Activated gamma-delta T cell (primary cell): Measurements from ENCODE around the gene SHC1.

Experiments
- DNase-seq: peaks from one replicate; lab custom pipeline; 2025; lab: John Stamatoyannopoulos, UW

SHC1 gene

GRCh38 chr1:155008015-155008941, 37.7 kb upstream of the SHC1 start:
- no peak for DNase-seq

GRCh38 chr1:155007251-155007828, 36.8 kb upstream of the SHC1 start:
- no peak for DNase-seq

- DNase-seq = no peak
Measured at GRCh38 chr1:155006601-155007101, 36.1 kb upstream of the SHC1 start.

DNA sequence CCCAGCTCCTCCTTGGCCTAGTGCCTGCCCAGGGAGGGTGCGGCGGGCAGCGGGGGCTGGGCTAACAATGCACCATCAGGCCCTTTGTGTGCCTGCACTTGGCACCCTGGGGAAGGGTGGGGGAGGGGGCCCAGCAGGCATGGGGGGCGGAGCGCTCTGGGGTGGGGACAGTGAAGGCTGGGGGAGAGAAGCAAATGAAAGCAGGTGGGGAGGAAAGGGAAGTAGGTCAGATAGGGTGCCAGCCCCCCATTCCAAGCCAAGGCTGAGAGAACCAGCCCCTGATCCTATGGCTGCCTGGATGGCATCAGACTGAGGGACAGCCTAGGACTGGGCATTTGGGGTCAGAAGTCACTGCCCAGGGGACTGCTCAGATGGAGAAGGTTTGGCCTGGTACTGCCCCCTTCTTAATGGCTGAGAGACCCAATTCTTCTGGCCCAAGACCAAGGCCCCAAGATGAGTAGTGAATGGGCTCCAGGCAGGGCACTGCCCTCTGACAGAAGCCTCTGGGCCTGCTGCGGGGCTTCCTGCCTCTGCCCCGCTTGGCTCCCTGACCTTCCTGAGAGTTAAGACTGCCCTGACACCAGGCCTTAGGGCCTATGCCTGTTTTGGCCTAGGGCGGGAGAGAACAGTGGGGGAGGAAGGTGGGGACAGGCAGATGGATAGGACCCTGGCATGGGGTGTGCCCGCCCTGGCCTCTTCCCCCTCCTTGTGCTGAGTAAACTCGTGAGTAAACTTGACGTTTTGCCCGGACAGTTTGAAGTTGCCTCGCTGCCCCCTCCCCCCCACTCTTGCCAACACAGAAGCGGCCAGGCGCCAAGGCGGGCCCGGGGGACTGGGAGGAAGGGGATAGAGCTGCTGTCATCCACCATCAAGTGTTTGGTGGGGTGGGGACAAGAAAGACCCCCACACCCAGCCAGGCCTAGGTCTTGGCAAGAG, 34.8 kb upstream of the SHC1 start:
- DNase-seq = no peak

DNA sequence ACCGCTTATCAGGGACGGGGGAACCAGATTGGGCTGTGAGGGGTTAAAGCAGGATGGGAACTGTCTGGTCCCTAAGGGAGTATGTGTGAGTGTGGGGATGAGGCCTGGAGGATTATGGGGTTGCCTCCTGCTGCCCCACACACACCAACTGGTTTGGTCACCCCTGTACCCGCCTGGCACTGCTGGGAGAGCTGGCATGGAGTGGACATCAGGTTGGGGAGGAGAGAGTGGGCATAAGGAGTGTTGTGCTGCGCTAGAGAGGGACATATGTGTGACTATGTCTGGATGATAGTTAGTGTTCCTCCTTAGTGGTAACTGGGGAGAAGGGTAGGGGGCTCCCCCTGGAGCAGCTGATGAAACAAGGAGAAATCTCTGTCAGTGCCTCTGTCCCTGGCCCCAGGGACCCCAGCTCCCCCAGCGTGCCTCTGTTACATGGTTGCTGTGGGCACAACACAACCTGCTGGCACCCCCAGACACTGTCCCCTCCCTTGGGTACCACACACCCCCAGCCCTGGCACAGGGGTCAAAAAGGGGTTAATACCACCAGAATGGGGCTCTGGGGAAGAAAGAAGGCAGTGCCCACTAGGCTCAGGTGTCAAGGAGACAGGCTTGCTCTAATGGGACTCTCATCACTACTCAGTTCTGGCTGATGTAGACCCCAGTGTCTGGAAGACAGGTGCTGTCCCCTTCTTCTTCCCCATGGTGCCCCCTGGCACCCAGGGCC, 34.0 kb upstream of the SHC1 start:
- DNase-seq = no peak

- DNase-seq = no peak
Measured at GRCh38 chr1:155003766-155004351, 33.3 kb upstream of the SHC1 start.

DNA sequence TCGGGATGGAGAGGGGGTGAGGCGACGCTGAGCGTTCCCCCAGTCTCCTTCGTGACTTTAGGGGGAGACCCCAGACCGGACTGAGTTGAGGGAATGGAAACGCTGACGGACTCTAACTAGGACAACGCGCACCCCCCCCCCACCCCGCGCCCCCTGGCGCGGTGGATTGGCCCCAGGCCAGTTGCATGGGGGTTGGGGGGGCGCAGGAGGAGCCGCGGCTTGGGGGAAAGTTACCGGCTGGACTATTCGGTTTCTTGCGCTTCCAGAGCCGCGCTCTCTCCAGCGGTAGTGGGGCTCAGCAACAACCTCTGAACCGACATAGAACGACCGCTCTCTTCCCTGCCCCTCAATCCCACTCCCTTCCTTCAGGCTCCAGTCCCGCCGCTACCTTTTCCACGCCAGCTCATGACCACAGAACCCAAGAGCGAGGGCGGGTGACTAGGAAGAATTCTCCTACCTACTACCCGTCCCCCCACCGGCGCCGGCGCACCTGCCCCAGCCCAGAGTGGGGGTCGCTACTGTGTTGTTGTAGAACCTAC, 32.7 kb upstream of the SHC1 start:
- DNase-seq = no peak

DNA sequence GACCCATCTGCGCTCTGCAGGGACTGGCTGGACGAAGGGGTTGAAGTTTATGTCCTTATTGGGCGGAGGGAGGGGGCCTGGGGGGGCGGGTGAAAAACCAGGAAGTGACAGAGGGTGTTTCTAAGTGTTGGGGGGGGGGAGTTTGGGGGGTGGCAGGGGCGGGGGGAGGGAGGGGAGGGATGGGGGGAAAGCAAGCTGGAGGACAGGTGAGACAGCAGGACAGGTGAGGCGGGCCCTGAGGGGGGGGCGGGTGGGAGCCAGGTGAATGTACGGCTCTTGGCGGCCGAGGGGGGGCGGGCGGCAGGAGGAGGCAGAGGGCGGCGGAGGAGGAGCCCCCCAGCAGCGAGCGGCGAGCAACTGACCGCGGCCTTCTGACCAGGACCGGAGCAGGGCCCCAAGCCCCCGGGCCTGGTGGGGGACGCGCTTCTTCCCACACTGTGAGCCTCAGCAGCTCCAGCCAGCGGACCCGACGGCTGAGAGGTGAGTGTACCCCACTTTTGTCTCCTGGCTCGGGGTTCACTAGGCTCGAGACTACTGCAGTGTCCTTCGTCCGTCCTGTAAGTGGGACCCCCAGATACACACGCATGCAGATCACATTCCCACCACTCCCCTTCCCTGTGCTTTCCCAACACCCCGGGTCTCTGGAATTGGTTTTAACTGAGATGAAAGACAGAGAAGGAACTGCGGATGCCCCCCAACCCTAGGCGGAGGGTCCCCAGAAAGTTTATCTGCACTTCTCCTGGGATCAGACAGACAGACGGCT, 32.1 kb upstream of the SHC1 start, which contains the start of gene ZBTB7B:
ZBTB7B (plus strand) TSS at position 339 of the 763 bp plus-strand sequence. CDS start 11,859 bp downstream, outside the sequence.
- DNase-seq = no peak

DNA sequence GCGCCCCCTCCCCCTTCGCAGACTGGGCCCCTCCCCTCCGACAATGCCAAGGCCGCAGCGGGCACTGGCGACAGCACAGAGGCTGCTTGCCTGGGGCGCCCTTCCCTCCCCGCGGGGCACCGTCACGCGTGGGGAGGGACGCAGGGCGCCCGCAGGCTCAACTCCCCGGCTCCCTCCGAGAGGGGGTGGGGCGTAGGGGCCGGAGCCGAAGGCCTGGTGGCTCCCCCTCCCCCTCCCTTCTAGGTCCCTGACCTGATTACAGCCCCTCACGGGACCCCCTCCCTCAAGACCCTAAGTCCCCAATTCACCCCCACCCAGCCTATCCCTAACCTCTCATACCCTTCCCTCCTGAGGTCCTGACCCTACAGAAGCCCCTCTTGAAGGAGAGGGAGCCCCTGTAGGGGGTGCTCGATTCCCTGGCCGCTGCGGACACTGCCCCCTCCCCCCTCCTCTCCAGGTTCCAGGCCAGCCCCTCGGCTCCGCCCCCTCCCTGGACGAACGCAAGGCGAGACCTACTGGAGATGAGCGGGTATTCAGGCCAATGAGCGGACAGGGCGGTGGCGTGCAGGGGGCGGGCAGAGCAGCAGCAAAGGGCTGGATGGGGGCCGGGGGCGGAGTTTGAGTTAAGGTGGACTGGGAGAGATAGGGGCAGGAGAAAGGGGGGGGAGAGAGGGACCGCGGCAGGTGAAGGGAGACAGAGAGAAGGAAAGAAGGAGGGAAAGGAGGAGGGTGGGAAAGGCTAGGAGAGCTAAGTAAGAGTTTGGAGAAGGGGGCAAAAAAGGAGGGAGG, 31.3 kb upstream of the SHC1 start:
- DNase-seq = peak; percentile 91

GRCh38 chr1:155001425-155001674, 30.8 kb upstream of the SHC1 start:
- DNase-seq = no peak

DNA sequence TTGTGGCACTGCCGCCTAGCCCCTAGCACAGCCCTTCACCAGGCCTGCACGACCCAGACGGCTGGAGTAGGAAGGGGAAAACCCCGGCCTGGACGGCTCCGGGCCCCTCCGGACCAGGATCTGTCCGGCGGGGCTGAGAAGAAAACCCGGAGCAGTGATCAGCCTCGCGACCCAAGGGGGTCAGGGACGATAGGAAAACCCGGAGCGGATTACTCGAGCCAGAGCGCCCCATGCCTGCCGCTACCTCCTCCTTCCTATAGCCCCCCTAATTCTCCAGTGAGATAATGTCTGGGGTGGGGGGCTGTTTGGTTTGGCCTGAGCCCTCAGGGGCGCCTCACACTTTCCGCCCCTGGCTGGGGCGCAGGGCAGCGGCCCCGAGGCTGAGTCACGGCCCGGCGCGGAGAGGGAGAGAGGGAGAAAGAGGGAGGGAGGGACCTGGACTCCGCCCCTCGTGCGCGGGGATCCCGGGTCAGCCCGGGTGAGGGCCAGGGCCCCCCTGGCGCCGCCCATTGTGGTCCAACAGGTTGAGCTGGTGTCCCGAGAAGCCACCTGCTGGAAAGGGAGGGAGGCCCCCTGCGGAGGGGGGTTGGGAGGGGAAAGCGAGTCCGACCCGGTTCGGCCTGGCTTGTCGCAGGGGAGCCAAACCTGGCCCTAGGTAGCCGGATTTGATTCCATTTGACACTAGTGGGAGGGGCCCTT, 30.3 kb upstream of the SHC1 start:
- DNase-seq = peak; percentile 85

GRCh38 chr1:155000411-155000725, 29.8 kb upstream of the SHC1 start:
- DNase-seq = no peak

DNA sequence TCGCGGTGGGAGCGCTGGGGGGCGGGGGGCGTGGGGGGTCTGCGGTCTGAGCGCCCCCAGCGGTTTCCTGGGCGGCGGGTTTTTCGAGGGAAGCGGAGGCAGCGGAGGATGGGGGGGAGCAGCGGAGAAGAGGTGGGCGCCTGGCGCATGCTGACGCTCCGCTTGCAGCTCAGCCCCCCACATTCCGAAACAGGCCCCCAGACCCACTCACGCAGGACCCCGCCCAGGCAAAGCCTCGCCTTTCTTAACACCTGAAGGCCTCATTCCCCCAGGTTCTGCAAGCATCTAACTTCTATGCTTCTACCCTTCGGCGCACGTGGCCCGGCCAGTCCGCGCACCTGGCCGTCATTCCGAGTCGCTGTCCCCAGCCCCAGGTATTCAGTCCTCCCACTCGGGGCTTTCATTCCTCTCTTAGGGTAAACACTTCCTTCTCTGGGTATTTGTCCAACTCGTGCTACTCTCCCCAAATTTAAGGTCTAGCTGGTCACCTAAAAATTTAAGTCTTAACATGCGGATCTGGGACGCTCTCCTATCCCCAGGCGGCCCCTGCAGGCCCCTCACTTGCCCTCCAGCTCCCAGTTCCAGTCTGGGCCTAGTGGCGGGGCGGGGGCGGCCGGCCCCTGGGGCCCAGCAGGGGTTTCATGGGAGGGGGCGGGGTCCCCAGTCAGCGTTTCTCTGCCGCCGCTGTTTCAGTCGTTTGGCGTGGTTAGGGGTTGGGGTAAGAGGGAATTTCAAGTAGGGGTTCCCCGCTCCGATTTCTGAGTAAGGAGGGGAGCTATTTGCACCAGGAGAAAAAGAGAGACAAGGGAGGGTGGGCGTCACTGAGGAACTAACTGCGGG, 29.2 kb upstream of the SHC1 start:
- no peak for DNase-seq

- peak; percentile 34 for DNase-seq
Measured at GRCh38 chr1:154998818-154999570, 28.4 kb upstream of the SHC1 start.

- DNase-seq = no peak
Measured at GRCh38 chr1:154998201-154998780, 27.7 kb upstream of the SHC1 start.

DNA sequence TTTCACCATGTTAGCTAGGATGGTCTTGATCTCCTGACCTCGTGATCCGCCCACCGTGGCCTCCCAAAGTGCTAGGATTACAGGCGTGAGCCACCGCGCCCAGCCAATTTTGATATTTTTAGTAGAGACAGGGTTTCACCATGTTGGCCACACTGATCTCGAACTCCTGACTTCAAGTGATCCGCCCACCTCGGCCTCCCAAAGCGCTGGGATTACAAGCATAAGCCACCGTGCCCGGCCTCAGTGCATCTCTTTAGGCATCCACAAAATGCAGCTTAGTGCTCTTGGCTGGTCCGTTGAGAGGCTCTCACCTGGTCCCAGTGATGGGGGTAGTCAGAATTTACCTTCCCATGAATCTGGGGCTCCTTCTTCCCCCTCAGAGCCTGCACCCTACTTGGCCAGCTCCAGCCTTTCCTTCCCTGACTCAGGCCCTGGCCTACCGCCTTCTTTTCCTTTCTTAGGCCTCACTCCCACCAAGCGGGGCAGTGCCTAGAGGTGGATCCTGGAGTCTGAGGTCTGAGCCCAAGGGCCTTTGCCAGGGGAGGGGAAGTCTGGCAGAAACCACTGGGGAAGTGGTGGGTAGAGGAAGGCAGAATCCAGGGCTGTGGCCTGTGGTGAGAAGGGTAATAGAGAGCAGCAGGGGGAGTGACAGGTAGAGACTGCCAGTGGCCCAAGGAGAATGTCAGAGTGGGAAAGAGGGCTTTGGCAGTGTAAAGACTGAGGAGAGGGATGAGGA, 26.6 kb upstream of the SHC1 start:
- no peak for DNase-seq
